Activated CD8-positive, alpha-beta memory T cell treated with anti-CD3 and anti-CD28 coated beads, Interleukin-2, amount 50 U/mL, for 24 hours (primary cell): Measurements from ENCODE around the gene TSPAN13.
"Not testable (repeated sequence)": the region's sequence is repeated elsewhere in the genome, so short reads cannot be mapped to it uniquely, and the experiment has no call there.

Experiments used
- DNase-seq: peaks from one replicate; pipeline ENCODE4 v3.0.0-alpha.2; 2020; ENCODE audit errors: extremely low read depth

The TSPAN13 gene

GRCh38 chr7:16740996-16741395 lies 12.6 kb upstream of the TSPAN13 start:
- no peak for DNase-seq

GRCh38 chr7:16741676-16742075 lies 11.9 kb upstream of the TSPAN13 start:
- no peak for DNase-seq

- no peak for DNase-seq
Observed at GRCh38 chr7:16742547-16742946, 11.0 kb upstream of the TSPAN13 start.

- DNase-seq: no peak
Observed at GRCh38 chr7:16743236-16743635, 10.3 kb upstream of the TSPAN13 start.

DNA sequence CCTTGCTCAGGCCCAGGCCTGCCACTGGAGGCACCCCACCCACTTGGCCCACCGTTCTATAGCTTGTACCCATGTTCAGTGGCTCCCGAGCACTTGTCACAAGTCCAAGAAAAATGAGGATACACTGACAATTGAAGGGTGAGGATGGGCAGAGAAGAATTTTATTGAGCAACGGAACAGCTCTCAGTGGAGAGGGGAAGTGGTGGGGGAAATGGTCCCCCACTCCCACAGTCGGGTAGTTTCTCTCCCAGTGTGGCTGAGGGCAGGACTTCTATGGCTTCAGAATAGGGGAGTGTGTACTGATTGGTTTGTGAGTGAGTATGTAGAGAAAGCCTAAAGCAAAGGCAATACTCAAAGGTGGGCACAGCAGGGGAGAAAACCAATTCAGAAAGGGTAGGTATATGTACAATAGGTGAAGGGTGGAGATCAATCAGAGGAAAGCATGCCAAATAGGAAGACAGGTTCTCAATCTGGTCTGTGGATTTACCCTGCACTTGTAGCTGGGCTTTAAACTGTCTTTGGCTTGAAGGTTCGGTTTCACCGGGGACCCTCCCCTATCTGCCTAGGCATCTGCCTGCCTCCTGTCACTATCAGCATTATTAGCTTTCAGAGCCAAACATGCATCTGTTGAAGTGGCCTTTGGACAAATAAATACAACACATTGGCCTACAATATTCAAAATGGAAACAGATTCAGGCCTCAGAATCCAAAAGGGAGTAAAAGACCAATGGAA lies 8.9 kb upstream of the TSPAN13 start:
- no peak for DNase-seq

DNA sequence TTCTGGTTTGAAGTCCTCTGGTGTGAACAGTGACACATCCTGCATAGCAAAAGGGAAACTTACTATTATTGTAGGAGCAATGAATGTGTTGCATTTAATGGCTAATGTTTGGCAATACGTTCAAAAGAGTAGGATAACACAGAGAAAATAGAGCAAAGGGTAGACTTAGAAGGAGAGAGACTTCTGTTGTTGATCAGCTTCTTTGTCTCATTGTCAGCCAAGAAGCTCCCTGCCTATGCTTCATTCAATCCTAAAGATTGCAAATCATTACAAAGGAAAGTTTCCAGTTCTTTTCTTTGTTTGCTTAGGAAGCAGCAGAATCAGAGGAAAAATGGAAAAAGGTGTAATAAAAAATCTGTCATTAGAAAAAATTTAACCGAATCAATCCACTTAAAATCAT lies 7.9 kb upstream of the TSPAN13 start:
- no peak for DNase-seq

DNA sequence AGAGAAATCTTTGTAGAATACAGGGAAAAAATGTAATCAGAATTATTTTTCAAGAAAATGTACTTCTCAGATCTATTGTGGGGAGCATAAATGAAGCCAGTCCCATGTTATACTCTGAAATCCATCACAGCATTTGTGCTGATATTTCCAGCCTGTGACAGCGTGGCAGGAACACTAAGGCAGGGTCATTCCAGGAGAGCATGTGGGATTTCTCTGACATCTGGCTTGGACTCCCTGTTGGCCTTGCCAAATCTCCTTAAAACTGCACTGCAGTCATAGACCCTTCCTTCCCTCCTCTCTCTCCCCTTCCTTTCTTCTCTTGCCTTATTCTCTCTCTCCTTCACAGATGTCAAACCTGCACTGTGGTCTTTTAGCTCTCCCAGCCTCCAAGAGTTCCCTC lies 6.5 kb upstream of the TSPAN13 start:
- DNase-seq: no peak

GRCh38 chr7:16753932-16754855 lies 639 bp downstream of the TSPAN13 start:
- no peak for DNase-seq

DNA sequence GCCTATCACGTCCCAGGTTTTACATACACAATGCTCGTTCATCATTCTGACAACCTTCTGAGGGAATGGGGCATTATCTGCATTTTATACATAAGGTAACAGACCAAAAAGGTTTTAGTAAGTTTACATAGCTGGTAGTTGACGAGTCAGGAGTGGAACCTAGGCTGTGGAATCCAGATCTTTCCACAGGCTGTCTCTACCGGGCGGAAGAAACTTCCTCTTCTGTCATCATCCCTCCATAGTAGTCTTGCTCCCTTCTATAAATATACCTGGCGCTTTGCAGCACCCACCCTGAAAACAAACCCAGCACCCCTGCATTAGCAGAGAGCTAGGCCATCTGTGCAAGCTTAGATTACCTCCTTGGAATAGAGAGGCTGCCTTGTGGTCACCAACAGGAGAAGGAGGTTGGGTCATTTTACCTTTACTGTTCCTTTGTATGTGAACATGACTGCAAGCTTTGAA lies 1.3 kb downstream of the TSPAN13 start:
- DNase-seq: no peak

- no peak for DNase-seq
Observed at GRCh38 chr7:16755397-16755796, 1.8 kb downstream of the TSPAN13 start.

DNA sequence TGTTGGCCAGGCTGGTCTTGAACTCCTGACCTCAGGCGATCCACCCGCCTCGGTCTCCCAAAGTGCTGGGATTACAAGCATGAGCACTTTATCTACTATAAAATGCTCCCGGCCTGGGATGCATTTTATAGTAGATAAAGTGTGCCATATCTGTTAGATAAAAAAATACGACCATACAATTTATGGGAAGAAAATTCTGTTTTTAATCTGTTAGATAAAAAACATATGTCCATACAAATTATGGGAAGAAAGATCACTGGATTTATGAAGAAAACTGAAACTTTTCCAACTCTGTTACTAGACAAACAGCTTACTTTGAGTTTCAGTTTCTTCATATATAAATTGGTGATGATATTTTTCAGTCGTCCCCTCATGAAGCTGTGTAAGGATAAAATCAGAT lies 4.5 kb downstream of the TSPAN13 start:
- no peak for DNase-seq

GRCh38 chr7:16758631-16759611 lies 5.4 kb downstream of the TSPAN13 start:
- no peak for DNase-seq

DNA sequence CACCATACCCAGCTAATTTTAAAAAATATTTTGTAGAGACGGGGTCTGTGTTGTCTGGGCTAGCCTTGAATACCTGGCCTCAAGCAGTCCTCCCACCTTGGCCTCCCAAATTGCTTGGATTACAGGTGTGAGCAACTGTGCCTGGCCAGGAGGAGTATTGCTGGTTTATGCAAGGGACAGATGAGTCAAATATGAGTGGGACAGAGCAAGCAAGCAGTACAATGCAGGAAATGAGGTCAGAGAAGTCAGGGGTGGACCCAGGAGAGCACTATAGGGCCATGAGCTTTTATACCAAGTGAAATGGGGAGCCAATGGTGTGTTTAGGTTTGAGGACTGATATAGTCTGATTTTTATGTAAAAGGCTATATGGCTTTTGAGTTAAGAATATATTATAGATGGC lies 6.3 kb downstream of the TSPAN13 start:
- DNase-seq: no peak

- DNase-seq: no peak
Observed at GRCh38 chr7:16762177-16762576, 8.6 kb downstream of the TSPAN13 start.

DNA sequence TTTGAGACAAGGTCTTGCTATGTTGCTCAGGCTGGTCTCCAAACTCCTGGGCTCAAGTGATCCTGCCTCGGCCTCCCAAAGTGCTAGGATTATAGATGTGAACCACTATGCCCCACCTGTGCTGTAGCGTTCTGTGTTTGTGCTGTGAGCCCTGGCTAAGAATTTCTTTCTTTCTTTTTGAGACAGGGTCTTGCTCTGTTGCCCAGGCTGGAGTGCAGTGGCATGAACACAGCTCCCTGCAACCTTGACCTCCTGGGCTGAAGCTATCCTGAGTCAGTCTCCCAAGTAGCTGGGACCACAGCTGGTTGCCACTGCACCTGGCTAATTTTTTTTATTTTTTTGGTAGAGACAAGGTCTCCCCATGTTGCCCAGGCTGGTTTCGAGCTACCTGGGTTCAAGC lies 11.4 kb downstream of the TSPAN13 start:
- DNase-seq: no peak

DNA sequence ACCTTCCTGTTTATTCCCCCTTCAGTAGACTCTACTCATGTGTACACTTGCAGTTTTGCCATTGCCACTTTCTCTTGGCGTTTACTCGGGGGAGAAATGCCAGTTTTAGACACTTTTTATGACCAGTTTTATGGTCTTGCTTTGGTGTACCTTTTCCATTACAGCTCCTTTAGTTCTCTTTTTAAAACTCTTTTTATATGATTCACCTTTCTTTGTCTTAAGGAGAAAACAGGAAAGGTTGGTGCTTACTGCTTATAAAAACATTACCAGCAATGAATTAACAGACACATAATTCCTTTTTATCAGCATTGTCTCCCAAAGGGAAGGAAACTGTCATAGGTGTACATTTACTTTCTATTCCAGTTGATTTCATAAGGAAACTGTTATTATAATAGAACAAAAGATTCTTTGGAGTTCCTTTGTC lies 11.9 kb downstream of the TSPAN13 start:
- no peak for DNase-seq

DNA sequence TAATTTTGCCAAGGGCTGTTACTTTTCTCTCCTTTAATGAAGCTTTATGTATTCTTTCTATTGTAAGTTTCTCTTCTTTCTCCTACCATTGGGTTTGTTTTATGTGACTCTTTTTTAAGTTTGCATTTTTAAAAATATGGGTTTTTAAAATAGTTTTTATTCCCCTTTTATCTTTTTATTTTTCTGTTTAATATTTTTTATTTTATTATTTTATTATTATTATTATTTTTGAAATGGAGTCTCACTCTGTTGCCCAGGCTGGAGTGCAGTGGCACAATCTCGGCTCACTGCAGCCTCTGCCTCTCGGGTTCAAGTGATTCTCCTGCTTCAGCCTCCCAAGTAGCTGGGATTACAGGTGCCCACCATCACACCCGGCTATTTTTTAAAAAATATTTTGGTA lies 16.4 kb downstream of the TSPAN13 start:
- DNase-seq: not testable (repeated sequence)

- DNase-seq: no peak
Observed at GRCh38 chr7:16770657-16771329, 17.2 kb downstream of the TSPAN13 start.

GRCh38 chr7:16773326-16773725 lies 19.8 kb downstream of the TSPAN13 start:
- DNase-seq: no peak

DNA sequence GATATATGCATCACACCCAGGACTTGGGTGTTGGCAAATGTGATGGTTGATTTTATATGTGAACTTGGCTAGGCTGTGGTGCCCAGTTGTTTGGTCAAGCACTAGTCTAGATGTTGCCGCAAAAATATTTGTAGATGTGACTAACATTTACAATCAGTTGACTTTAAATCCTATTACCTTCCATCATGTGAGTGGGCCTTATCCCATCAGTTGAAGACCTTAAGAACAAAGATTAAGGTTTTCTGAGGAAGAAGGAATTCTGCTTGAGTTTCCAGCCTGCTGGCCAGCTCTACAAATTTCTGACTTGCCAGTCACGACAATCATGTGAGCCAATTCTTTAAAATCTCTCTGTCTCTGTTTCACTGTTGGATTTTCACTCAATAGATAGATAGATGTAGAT lies 20.3 kb downstream of the TSPAN13 start:
- no peak for DNase-seq

- no peak for DNase-seq
Observed at GRCh38 chr7:16774294-16774693, 20.7 kb downstream of the TSPAN13 start.
